GM20000 (cell line): Measurements from ENCODE around the gene FAP.

Source experiments
- DNase-seq: peaks from one replicate; pipeline ENCODE4 v3.0.0; 2012; ENCODE audit warnings: low spot score
- TF ChIP-seq, protein P1 (sequence below): IDR thresholded peaks from 2 replicates; pipeline ENCODE4 v1.5.1; 2012; ENCODE audit warnings: mild to moderate bottlenecking, control low read depth; ENCODE audit errors: extremely low read depth, missing control alignments

Gene FAP

GRCh38 chr2:162226836-162227235, 16.4 kb downstream of the FAP start:
- no peak for DNase-seq
- TF ChIP-seq, protein P1, sequence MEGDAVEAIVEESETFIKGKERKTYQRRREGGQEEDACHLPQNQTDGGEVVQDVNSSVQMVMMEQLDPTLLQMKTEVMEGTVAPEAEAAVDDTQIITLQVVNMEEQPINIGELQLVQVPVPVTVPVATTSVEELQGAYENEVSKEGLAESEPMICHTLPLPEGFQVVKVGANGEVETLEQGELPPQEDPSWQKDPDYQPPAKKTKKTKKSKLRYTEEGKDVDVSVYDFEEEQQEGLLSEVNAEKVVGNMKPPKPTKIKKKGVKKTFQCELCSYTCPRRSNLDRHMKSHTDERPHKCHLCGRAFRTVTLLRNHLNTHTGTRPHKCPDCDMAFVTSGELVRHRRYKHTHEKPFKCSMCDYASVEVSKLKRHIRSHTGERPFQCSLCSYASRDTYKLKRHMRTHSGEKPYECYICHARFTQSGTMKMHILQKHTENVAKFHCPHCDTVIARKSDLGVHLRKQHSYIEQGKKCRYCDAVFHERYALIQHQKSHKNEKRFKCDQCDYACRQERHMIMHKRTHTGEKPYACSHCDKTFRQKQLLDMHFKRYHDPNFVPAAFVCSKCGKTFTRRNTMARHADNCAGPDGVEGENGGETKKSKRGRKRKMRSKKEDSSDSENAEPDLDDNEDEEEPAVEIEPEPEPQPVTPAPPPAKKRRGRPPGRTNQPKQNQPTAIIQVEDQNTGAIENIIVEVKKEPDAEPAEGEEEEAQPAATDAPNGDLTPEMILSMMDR = no peak

DNA sequence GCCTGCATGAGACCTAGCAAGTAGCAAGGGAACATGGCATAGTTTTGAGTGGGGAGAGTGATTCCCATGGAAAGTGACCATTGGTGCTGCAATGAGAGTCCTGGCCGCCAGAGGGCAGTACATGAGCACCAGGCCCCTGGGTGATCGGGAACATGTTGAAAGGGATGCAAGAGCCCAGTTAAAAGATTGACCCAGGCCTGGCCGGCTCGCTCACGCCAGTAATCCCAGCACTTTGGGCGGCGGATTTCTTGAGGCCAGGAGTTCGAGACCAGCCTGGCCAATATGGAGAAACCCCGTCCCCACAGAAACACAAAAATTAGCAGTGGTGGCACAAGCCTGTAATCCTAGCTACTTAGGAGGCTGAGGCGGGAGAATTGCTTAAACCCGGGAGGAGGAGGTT, 22.2 kb downstream of the FAP start:
- peak; percentile 73 for DNase-seq
- TF ChIP-seq, protein P1 = peak; percentile 94

GRCh38 chr2:162220368-162220767, 22.9 kb downstream of the FAP start:
- TF ChIP-seq, protein P1 = no peak
- DNase-seq = no peak

GRCh38 chr2:162219426-162219825, 23.8 kb downstream of the FAP start:
- no peak for DNase-seq
- TF ChIP-seq, protein P1 = no peak

DNA sequence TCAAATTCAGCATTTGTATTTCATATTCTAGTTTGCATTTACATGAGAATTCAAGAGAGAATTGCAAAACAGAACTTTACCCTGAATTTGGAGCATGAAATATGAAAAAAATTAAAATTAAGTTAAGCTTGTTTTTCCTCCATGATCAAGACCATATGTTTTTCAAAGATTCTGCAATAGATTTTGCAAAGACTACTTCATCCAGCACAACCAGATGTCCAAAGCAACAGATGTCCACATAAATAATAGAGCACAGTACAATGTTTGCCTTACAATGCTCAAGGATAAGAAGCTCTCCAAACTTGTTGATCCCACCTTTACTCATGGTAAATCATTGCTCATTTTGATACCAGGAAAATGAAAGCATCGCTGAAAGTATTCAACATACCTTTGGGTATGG, 25.6 kb downstream of the FAP start:
- TF ChIP-seq, protein P1 = no peak
- no peak for DNase-seq

DNA sequence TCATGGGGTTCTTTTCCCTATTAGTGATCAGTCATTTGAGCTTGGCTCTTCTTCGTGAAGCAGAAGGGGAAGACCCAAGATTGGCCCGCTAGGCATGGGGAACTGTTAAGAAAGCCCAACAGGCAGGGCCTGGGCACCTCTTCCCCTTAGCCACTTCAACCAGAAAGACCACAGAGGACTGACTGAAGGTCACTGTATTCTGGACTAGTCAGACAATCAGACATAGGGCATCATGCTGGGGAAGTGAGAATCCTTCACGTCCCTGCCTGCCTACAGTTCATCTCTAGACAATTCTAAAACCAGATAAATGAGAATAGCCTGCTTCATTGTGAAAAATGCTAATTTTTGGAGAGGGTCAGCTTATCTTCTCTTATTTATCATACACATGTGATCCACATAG, 28.1 kb downstream of the FAP start:
- DNase-seq = no peak
- TF ChIP-seq, protein P1 = no peak

- DNase-seq = no peak
- TF ChIP-seq, protein P1 = no peak
Observed at GRCh38 chr2:162212366-162212765, 30.9 kb downstream of the FAP start.

GRCh38 chr2:162211732-162212131, 31.5 kb downstream of the FAP start:
- no peak for DNase-seq
- TF ChIP-seq, protein P1 = no peak
